CD14-positive monocyte (primary cell): ENCODE measurements around the gene HDAC4. TPM values are rescaled to one million over a fixed set of nuclear protein-coding genes. Genes with fewer than 3 reads are reported as not detected.

Experiments
- DNase-seq, 3 donors: peaks; one replicate each; pipeline ENCODE4 v3.0.0-alpha.2; 2011 to 2022
- H2AFZ ChIP-seq: 2 replicates; pipeline ENCODE4 v1.6.0; 2012; ENCODE audit warnings: mild to moderate bottlenecking, low read depth, low read length, inconsistent platforms; ENCODE audit not compliant: insufficient read depth, poor library complexity, severe bottlenecking
- H3K27ac ChIP-seq, 2 donors: 1 replicate in 1 of 2; 2 replicates in 1 of 2; pipeline ENCODE4 v1.5.1; 2012 to 2013; ENCODE audit warnings: low read length in 2 of 2, control low read depth in 1 of 2, inconsistent platforms in 1 of 2, low read depth in 1 of 2, mild to moderate bottlenecking in 1 of 2
- H3K27me3 ChIP-seq, 2 donors: one replicate each; pipeline versions ENCODE4 v1.6.0 to v1.6.1; 2011 to 2013; ENCODE audit warnings: low read length in 2 of 2; ENCODE audit not compliant: control insufficient read depth in 2 of 2, insufficient read depth in 2 of 2
- H3K36me3 ChIP-seq, 2 donors: replicated peaks in 1 of 2; 1 replicate in 1 of 2; 2 replicates in 1 of 2; pipeline versions ENCODE4 v1.5.1 to v1.6.1; 2012 to 2013; ENCODE audit warnings: low read length in 2 of 2, control low read depth in 1 of 2, inconsistent platforms in 1 of 2, mild to moderate bottlenecking in 1 of 2; ENCODE audit not compliant: insufficient read depth in 2 of 2, control insufficient read depth in 1 of 2
- H3K4me1 ChIP-seq, 2 donors: 1 replicate in 1 of 2; 2 replicates in 1 of 2; pipeline versions ENCODE4 v1.5.1 to v1.6.1; 2012 to 2013; ENCODE audit warnings: low read length in 2 of 2, control low read depth in 1 of 2, inconsistent platforms in 1 of 2, mild to moderate bottlenecking in 1 of 2, moderate library complexity in 1 of 2; ENCODE audit not compliant: insufficient read depth in 2 of 2, control insufficient read depth in 1 of 2
- H3K4me2 ChIP-seq: replicated peaks from 2 replicates; pipeline ENCODE3; 2012; ENCODE audit warnings: low read length, moderate library complexity, mild to moderate bottlenecking; ENCODE audit not compliant: poor library complexity, severe bottlenecking; ENCODE audit errors: extremely low read depth
- H3K4me3 ChIP-seq, 3 experiments: fragments of 200-600 bp in 1 of 3; sonication (generic) in 1 of 3; replicated peaks in 1 of 3; 1 replicate in 2 of 3; 2 replicates in 1 of 3; pipeline ENCODE4 v1.5.1; 2011 to 2013; ENCODE audit warnings: low read length in 3 of 3, mild to moderate bottlenecking in 3 of 3, control low read depth in 2 of 3, low read depth in 2 of 3, inconsistent platforms in 1 of 3, moderate library complexity in 1 of 3
- H3K79me2 ChIP-seq: 2 replicates; pipeline ENCODE4 v1.6.0; 2012; ENCODE audit warnings: mild to moderate bottlenecking, control low read depth, inconsistent platforms, low read length, moderate library complexity; ENCODE audit not compliant: insufficient read depth
- H3K9ac ChIP-seq: 2 replicates; pipeline ENCODE4 v1.6.0; 2017; ENCODE audit warnings: low read length, mild to moderate bottlenecking; ENCODE audit not compliant: insufficient read depth, poor library complexity, severe bottlenecking
- H3K9me3 ChIP-seq, 2 donors: replicated peaks in 1 of 2; 1 replicate in 1 of 2; 2 replicates in 1 of 2; pipeline versions ENCODE4 v1.5.1 to v1.6.1; 2012 to 2013; ENCODE audit warnings: low read length in 2 of 2, control low read depth in 1 of 2; ENCODE audit not compliant: control insufficient read depth in 1 of 2, insufficient read depth in 1 of 2
- H4K20me1 ChIP-seq: 2 replicates; pipeline ENCODE4 v1.6.0; 2012; ENCODE audit warnings: mild to moderate bottlenecking, low read length, control low read depth, moderate library complexity; ENCODE audit not compliant: insufficient read depth
- H3K27ac Mint-ChIP-seq, 7 donors: one replicate each; pipeline ENCODE4 v1.8.0; 2020; ENCODE audit warnings: mild to moderate bottlenecking in 7 of 7, mixed read lengths in 7 of 7, moderate library complexity in 6 of 7, inconsistent platforms in 2 of 7
- H3K27me3 Mint-ChIP-seq, 3 donors: one replicate each; pipeline ENCODE4 v1.8.0; 2021 to 2022; ENCODE audit warnings: low read depth in 3 of 3, mild to moderate bottlenecking in 3 of 3, mixed read lengths in 3 of 3, moderate library complexity in 3 of 3, inconsistent platforms in 1 of 3
- H3K36me3 Mint-ChIP-seq, 2 donors: one replicate each; pipeline ENCODE4 v1.8.0; 2020; ENCODE audit warnings: mixed read lengths in 2 of 2, inconsistent platforms in 1 of 2, mild to moderate bottlenecking in 1 of 2
- H3K4me1 Mint-ChIP-seq: one replicate; pipeline ENCODE4 v1.8.0; 2020; ENCODE audit warnings: mild to moderate bottlenecking, mixed read lengths
- H3K4me3 Mint-ChIP-seq, 2 donors: one replicate each; pipeline ENCODE4 v1.8.0; 2020; ENCODE audit warnings: mild to moderate bottlenecking in 2 of 2, mixed read lengths in 2 of 2, moderate library complexity in 1 of 2
- H3K9me3 Mint-ChIP-seq, 7 donors: one replicate each; pipeline ENCODE4 v1.8.0; 2020 to 2022; ENCODE audit warnings: mixed read lengths in 7 of 7, mild to moderate bottlenecking in 6 of 7, moderate library complexity in 6 of 7, inconsistent platforms in 2 of 7
- CTCF ChIP-seq: fragments of 200-600 bp; IDR thresholded peaks from one replicate; pipeline ENCODE4 v1.8.0; 2022; ENCODE audit warnings: antibody characterized with exemption, mild to moderate bottlenecking
- WGBS: methylation state at CpG from one replicate; pipeline ENCODE4 v1.1.5; 2013; ENCODE audit warnings: missing lambda C conversion rate; ENCODE audit not compliant: insufficient coverage; 5-methylcytosine and 5-hydroxymethylcytosine counted together
- intact Hi-C, 2 donors: fragments of 100-400 bp; cut with micrococcal nuclease; formaldehyde crosslinking; loops; one replicate each; pipeline versions ENCODE4 v1.15.0 to v1.15.1; 2023
- polyA plus RNA-seq, 3 donors: library from polyadenylated mRNA; depleted of rRNA in 1 of 3; unstranded in 2 of 3; stranded (reverse) in 1 of 3; fragments of 300-500 nt in 2 of 3; fragments of >200 nt in 1 of 3; fragmentation: Illumina TruSeq in 2 of 3; gene quantifications; 1 replicate in 2 of 3; 2 replicates in 1 of 3; pipeline ENCODE4 v1.2.3, GENCODE V29; 2012 to 2021

Gene HDAC4
- polyA plus RNA-seq, 3 donors = 3.3 to 23.0 (median 4.5) TPM

GRCh38 chr2:239026711-239027361 lies 374.0 kb downstream of the HDAC4 start:
- Mint-ChIP-seq H3K27ac (no peak overlapping the region), H3K4me1 (no peaks in the 10 kb centered on the region), H3K9me3 (no peaks in the 10 kb centered on the region), H3K27me3 (peaks cover 3 to 28% (median 7%) of the 10 kb centered on the region in 3 donors), H3K36me3 (no peaks in the 10 kb centered on the region), H3K4me3 (no peak overlapping the region)
- H3K27ac ChIP-seq = no peak overlapping the region
- H3K4me3 ChIP-seq = no peak overlapping the region
- no peaks in the 10 kb centered on the region for H3K9me3 ChIP-seq
- no peaks in the 10 kb centered on the region for H3K4me1 ChIP-seq
- DNase-seq = no peak
- no peak overlapping the region for H3K9ac ChIP-seq
- no peaks in the 10 kb centered on the region for H3K79me2 ChIP-seq
- intact Hi-C loops = no loop called here
- no peak overlapping the region for H3K4me2 ChIP-seq
- peaks cover 0 to 5% of the 10 kb centered on the region in 2 donors for H3K27me3 ChIP-seq
- no peak overlapping the region for H2AFZ ChIP-seq
- no peaks in the 10 kb centered on the region for H3K36me3 ChIP-seq
- TF ChIP-seq CTCF = no peak
- 79% methylated on average over 10 of the region's 25 CpGs for WGBS
- no peaks in the 10 kb centered on the region for H4K20me1 ChIP-seq

GRCh38 chr2:239025951-239026461 lies 374.8 kb downstream of the HDAC4 start:
- no peak for TF ChIP-seq CTCF
- intact Hi-C loops = no loop called here
- Histone ChIP-seq H3K9me3 (no peaks in the 10 kb centered on the region), H3K27me3 (no peaks in the 10 kb centered on the region), H3K9ac (no peak overlapping the region), H3K79me2 (no peaks in the 10 kb centered on the region), H4K20me1 (no peaks in the 10 kb centered on the region), H3K4me3 (no peak overlapping the region), H3K27ac (no peak overlapping the region), H3K36me3 (no peaks in the 10 kb centered on the region), H3K4me1 (no peaks in the 10 kb centered on the region), H3K4me2 (no peak overlapping the region), H2AFZ (no peak overlapping the region)
- H3K9me3 Mint-ChIP-seq = no peaks in the 10 kb centered on the region
- DNase-seq = no peak
- no peaks in the 10 kb centered on the region for H3K4me1 Mint-ChIP-seq
- no peak overlapping the region for H3K27ac Mint-ChIP-seq
- no peak overlapping the region for H3K4me3 Mint-ChIP-seq
- 77% methylated on average over 11 of the region's 14 CpGs for WGBS
- no peaks in the 10 kb centered on the region for H3K36me3 Mint-ChIP-seq
- H3K27me3 Mint-ChIP-seq = peaks cover 4 to 25% (median 5%) of the 10 kb centered on the region in 3 donors
